ENCODE results near the gene EFEMP1.

Gene EFEMP1

GRCh38 chr2:55923091-55923981, at the start of gene EFEMP1:
TSS of gene EFEMP1 (minus strand) at chr2:55923782. CDS start at chr2:55922440, 1,342 bp downstream.
- no peak for DNase-seq (ENCODE audit: low read depth, low spot score)

- DNase-seq (ENCODE audit: low read depth, low spot score), result no peak
These were observed 46.9 kb upstream of the EFEMP1 start for GRCh38 chr2:55970500-55970899.

GRCh38 chr2:55968941-55969340, 45.4 kb upstream of the EFEMP1 start:
- no peak for DNase-seq (ENCODE audit: low read depth, low spot score)

- no peak for DNase-seq (ENCODE audit: low read depth, low spot score)
These were observed 43.0 kb upstream of the EFEMP1 start for GRCh38 chr2:55966401-55967118.

- DNase-seq (ENCODE audit: low read depth, low spot score), result no peak
These were observed 42.4 kb upstream of the EFEMP1 start for GRCh38 chr2:55965966-55966365.

GRCh38 chr2:55965276-55965675, 41.7 kb upstream of the EFEMP1 start:
- no peak for DNase-seq (ENCODE audit: low read depth, low spot score)

- DNase-seq (ENCODE audit: low read depth, low spot score), result no peak
These were observed 39.3 kb upstream of the EFEMP1 start for GRCh38 chr2:55962915-55963314.

GRCh38 chr2:55961318-55961911, 37.8 kb upstream of the EFEMP1 start:
- no peak for DNase-seq (ENCODE audit: low read depth, low spot score)

- DNase-seq (ENCODE audit: low read depth, low spot score), result no peak
These were observed 35.2 kb upstream of the EFEMP1 start for GRCh38 chr2:55958756-55959155.

GRCh38 chr2:55957142-55957541, 33.6 kb upstream of the EFEMP1 start:
- no peak for DNase-seq (ENCODE audit: low read depth, low spot score)

GRCh38 chr2:55954306-55955035, 30.9 kb upstream of the EFEMP1 start:
- no peak for DNase-seq (ENCODE audit: low read depth, low spot score)

- DNase-seq (ENCODE audit: low read depth, low spot score), result no peak
These were observed 28.8 kb upstream of the EFEMP1 start for GRCh38 chr2:55952415-55952814.

- DNase-seq (ENCODE audit: low read depth, low spot score), result no peak
These were observed 28.0 kb upstream of the EFEMP1 start for GRCh38 chr2:55951533-55951932.

- DNase-seq (ENCODE audit: low read depth, low spot score), result no peak
These were observed 26.0 kb upstream of the EFEMP1 start for GRCh38 chr2:55949613-55950012.

- no peak for DNase-seq (ENCODE audit: low read depth, low spot score)
These were observed 25.6 kb upstream of the EFEMP1 start for GRCh38 chr2:55949211-55949610.

- DNase-seq (ENCODE audit: low read depth, low spot score), result no peak
These were observed 24.8 kb upstream of the EFEMP1 start for GRCh38 chr2:55948176-55948923.

- no peak for DNase-seq (ENCODE audit: low read depth, low spot score)
These were observed 24.2 kb upstream of the EFEMP1 start for GRCh38 chr2:55947752-55948151.

- DNase-seq (ENCODE audit: low read depth, low spot score), result no peak
These were observed 23.2 kb upstream of the EFEMP1 start for GRCh38 chr2:55946793-55947192.

GRCh38 chr2:55943466-55943865, 19.9 kb upstream of the EFEMP1 start:
- DNase-seq (ENCODE audit: low read depth, low spot score), result no peak

- DNase-seq (ENCODE audit: low read depth, low spot score), result no peak
These were observed 12.8 kb upstream of the EFEMP1 start for GRCh38 chr2:55936351-55936750.

GRCh38 chr2:55934337-55934736, 10.8 kb upstream of the EFEMP1 start:
- no peak for DNase-seq (ENCODE audit: low read depth, low spot score)
